ENCODE results near the gene PPP3R1.
A peak's percentile ranks its signal among the peaks of the same experiment; 100 is the strongest.

Gene PPP3R1

DNA sequence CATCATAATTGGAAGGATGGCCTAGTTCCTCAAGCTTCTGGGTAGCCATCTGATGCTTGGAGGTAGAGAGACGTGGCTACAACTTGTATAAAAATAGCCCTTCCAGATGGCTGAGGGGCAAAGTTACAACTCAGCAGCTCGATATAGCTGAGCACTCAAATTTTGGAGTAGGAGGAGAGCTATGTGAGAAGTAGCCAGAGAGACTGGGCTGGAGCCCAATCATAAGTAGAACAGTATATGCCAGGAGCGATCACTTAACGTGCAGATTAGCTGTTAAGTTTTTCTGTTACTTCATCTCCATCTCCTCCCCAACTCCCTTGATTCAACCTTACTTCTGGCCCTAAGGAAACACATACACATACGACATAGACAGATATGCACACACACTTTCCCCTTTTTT is 38.6 kb upstream of the PPP3R1 start:
- WGBS = 69% methylated on average over 4 of the region's 5 CpGs
- no peak overlapping the region for H2AK5ac ChIP-seq (ENCODE audit: low read length, severe bottlenecking)
- H2BK120ac ChIP-seq (ENCODE audit: low read depth, low read length) = no peak overlapping the region
- no peak overlapping the region for H3K23ac ChIP-seq (ENCODE audit: low read length in 2 of 2)
- H2AFZ ChIP-seq (ENCODE audit: low read depth, low read length) = no peak overlapping the region
- H3K79me1 ChIP-seq (replicated peaks; ENCODE audit: low read length, poor library complexity, severe bottlenecking) = no peaks in the 10 kb centered on the region
- H3K4me1 ChIP-seq (ENCODE audit: control insufficient read depth, insufficient read depth, low read depth, low read length) = no peaks in the 10 kb centered on the region
- no peak overlapping the region for H2BK12ac ChIP-seq (ENCODE audit: low read length in 2 of 2)
- H3K4me2 ChIP-seq (ENCODE audit: low read length, poor library complexity, severe bottlenecking) = no peak overlapping the region
- no peaks in the 10 kb centered on the region for H3K9me3 ChIP-seq (ENCODE audit: control insufficient read depth, low read length)
- H2BK15ac ChIP-seq (ENCODE audit: low read depth, poor library complexity, severe bottlenecking) = no peak overlapping the region
- H3K4me3 ChIP-seq (ENCODE audit: insufficient read depth in 1 of 2, low read depth in 1 of 2, low read length in 2 of 2) = no peak overlapping the region
- no peak overlapping the region for H3K27ac ChIP-seq (ENCODE audit: low read length, poor library complexity, severe bottlenecking)
- H3K4ac ChIP-seq (ENCODE audit: low read depth in 1 of 2, low read length in 2 of 2) = no peak overlapping the region
- no peak for DNase-seq
- H3K9ac ChIP-seq (ENCODE audit: low read length) = no peak overlapping the region
- no peak overlapping the region for H4K8ac ChIP-seq (ENCODE audit: low read length)
- no peak overlapping the region for H4K91ac ChIP-seq (ENCODE audit: low read length)
- no peaks in the 10 kb centered on the region for H3K27me3 ChIP-seq (ENCODE audit: control insufficient read depth in 1 of 2, insufficient read depth in 1 of 2, low read length in 2 of 2)
- H2BK5ac ChIP-seq (ENCODE audit: low read depth, low read length, poor library complexity, severe bottlenecking) = no peak overlapping the region
- no peak overlapping the region for H3K14ac ChIP-seq (ENCODE audit: low read length in 2 of 2)
- H3K18ac ChIP-seq (ENCODE audit: low read depth in 1 of 2, low read length in 2 of 2) = no peak overlapping the region
- H3K36me3 ChIP-seq (ENCODE audit: control insufficient read depth in 1 of 2, insufficient read depth in 2 of 2, low read depth in 1 of 2, low read length in 2 of 2) = peaks cover 0 to 10% of the 10 kb centered on the region in 2 experiments

DNA sequence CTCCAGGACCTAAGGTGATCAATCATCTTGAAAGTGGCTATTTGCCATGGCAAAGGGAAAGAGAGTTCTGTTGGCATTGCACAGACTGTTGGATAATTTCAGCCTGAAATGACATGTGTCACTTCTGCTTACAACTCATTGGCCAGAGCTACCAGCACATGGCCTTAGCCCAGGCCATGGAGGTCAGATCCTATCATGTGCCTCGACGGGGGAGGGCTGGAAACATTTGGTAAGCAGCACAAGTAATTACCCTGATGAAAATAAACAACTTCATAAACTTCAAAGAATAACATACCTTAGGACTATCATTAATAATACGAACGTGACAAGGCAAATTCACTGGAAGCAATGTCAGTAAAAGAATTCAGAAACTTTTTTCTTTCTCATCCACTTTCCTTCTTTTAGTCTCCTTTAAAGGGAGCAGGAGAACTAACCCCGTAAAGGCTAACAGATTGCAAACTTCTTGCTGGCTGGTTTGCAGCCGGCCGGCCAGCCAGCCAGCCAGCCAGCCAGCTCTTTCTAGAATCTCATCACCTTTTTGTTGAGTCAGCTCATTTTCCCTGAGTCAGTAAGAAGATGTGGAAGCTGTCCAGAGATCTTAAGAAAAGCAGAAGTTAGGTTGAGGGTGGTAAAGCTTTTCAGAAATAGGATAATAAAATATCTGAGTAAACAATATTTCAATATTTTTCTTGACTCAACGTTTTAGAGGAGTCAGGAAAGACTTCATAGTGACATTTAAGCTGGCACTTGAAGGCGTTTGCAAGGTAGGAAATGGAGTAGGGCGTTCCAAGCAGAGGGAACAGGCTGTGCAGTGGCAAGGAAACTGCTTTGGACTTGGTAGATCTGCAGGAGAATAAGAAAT is 35.5 kb upstream of the PPP3R1 start:
- no peak overlapping the region for H3K4ac ChIP-seq (ENCODE audit: low read depth in 1 of 2, low read length in 2 of 2)
- H2BK15ac ChIP-seq (ENCODE audit: low read depth, poor library complexity, severe bottlenecking) = no peak overlapping the region
- H3K9me3 ChIP-seq (ENCODE audit: control insufficient read depth, low read length) = no peaks in the 10 kb centered on the region
- H4K91ac ChIP-seq (ENCODE audit: low read length) = no peak overlapping the region
- H2AK5ac ChIP-seq (ENCODE audit: low read length, severe bottlenecking) = no peak overlapping the region
- peak overlapping the region in 1 of 2 experiments; percentile 40 for H3K4me3 ChIP-seq (ENCODE audit: insufficient read depth in 1 of 2, low read depth in 1 of 2, low read length in 2 of 2)
- H3K27me3 ChIP-seq (ENCODE audit: control insufficient read depth in 1 of 2, insufficient read depth in 1 of 2, low read length in 2 of 2) = no peaks in the 10 kb centered on the region
- H3K79me1 ChIP-seq (replicated peaks; ENCODE audit: low read length, poor library complexity, severe bottlenecking) = no peaks in the 10 kb centered on the region
- H2BK120ac ChIP-seq (ENCODE audit: low read depth, low read length) = no peak overlapping the region
- H3K23ac ChIP-seq (ENCODE audit: low read length in 2 of 2) = no peak overlapping the region
- no peak overlapping the region for H3K18ac ChIP-seq (ENCODE audit: low read depth in 1 of 2, low read length in 2 of 2)
- peak; percentile 45 for DNase-seq
- no peak overlapping the region for H2AFZ ChIP-seq (ENCODE audit: low read depth, low read length)
- peak overlapping the region; percentile 44 for H3K9ac ChIP-seq (ENCODE audit: low read length)
- no peaks in the 10 kb centered on the region for H3K4me1 ChIP-seq (ENCODE audit: control insufficient read depth, insufficient read depth, low read depth, low read length)
- no peak overlapping the region for H3K4me2 ChIP-seq (ENCODE audit: low read length, poor library complexity, severe bottlenecking)
- H4K8ac ChIP-seq (ENCODE audit: low read length) = no peak overlapping the region
- 49% methylated on average over 10 of the region's 10 CpGs for WGBS
- H2BK5ac ChIP-seq (ENCODE audit: low read depth, low read length, poor library complexity, severe bottlenecking) = no peak overlapping the region
- no peak overlapping the region for H3K14ac ChIP-seq (ENCODE audit: low read length in 2 of 2)
- H2BK12ac ChIP-seq (ENCODE audit: low read length in 2 of 2) = no peak overlapping the region
- H3K36me3 ChIP-seq (ENCODE audit: control insufficient read depth in 1 of 2, insufficient read depth in 2 of 2, low read depth in 1 of 2, low read length in 2 of 2) = no peaks in the 10 kb centered on the region
- no peak overlapping the region for H3K27ac ChIP-seq (ENCODE audit: low read length, poor library complexity, severe bottlenecking)

- no peak overlapping the region for H3K4me2 ChIP-seq (ENCODE audit: low read length, poor library complexity, severe bottlenecking)
- H3K18ac ChIP-seq (ENCODE audit: low read depth in 1 of 2, low read length in 2 of 2) = no peak overlapping the region
- no peak overlapping the region for H3K23ac ChIP-seq (ENCODE audit: low read length in 2 of 2)
- H2BK5ac ChIP-seq (ENCODE audit: low read depth, low read length, poor library complexity, severe bottlenecking) = no peak overlapping the region
- no peak for DNase-seq
- no peak overlapping the region for H3K4me3 ChIP-seq (ENCODE audit: insufficient read depth in 1 of 2, low read depth in 1 of 2, low read length in 2 of 2)
- H2BK12ac ChIP-seq (ENCODE audit: low read length in 2 of 2) = no peak overlapping the region
- no peaks in the 10 kb centered on the region for H3K4me1 ChIP-seq (ENCODE audit: control insufficient read depth, insufficient read depth, low read depth, low read length)
- WGBS = 69% methylated on average over 3 of the region's 3 CpGs
- H3K27ac ChIP-seq (ENCODE audit: low read length, poor library complexity, severe bottlenecking) = no peak overlapping the region
- H3K27me3 ChIP-seq (ENCODE audit: control insufficient read depth in 1 of 2, insufficient read depth in 1 of 2, low read length in 2 of 2) = no peaks in the 10 kb centered on the region
- H3K79me1 ChIP-seq (replicated peaks; ENCODE audit: low read length, poor library complexity, severe bottlenecking) = no peaks in the 10 kb centered on the region
- no peak overlapping the region for H2BK120ac ChIP-seq (ENCODE audit: low read depth, low read length)
- H3K9me3 ChIP-seq (ENCODE audit: control insufficient read depth, low read length) = no peaks in the 10 kb centered on the region
- no peak overlapping the region for H3K14ac ChIP-seq (ENCODE audit: low read length in 2 of 2)
- no peak overlapping the region for H2AK5ac ChIP-seq (ENCODE audit: low read length, severe bottlenecking)
- H3K36me3 ChIP-seq (ENCODE audit: control insufficient read depth in 1 of 2, insufficient read depth in 2 of 2, low read depth in 1 of 2, low read length in 2 of 2) = no peaks in the 10 kb centered on the region
- H2AFZ ChIP-seq (ENCODE audit: low read depth, low read length) = no peak overlapping the region
- H3K4ac ChIP-seq (ENCODE audit: low read depth in 1 of 2, low read length in 2 of 2) = no peak overlapping the region
- H4K91ac ChIP-seq (ENCODE audit: low read length) = no peak overlapping the region
- H3K9ac ChIP-seq (ENCODE audit: low read length) = no peak overlapping the region
- H4K8ac ChIP-seq (ENCODE audit: low read length) = no peak overlapping the region
- H2BK15ac ChIP-seq (ENCODE audit: low read depth, poor library complexity, severe bottlenecking) = no peak overlapping the region
Observed at GRCh38 chr2:68284896-68285295, 32.6 kb upstream of the PPP3R1 start.

GRCh38 chr2:68283419-68283812 is 31.1 kb upstream of the PPP3R1 start:
- H2BK120ac ChIP-seq (ENCODE audit: low read depth, low read length) = no peak overlapping the region
- no peak overlapping the region for H2BK15ac ChIP-seq (ENCODE audit: low read depth, poor library complexity, severe bottlenecking)
- no peak overlapping the region for H3K4me2 ChIP-seq (ENCODE audit: low read length, poor library complexity, severe bottlenecking)
- H3K36me3 ChIP-seq (ENCODE audit: control insufficient read depth in 1 of 2, insufficient read depth in 2 of 2, low read depth in 1 of 2, low read length in 2 of 2) = no peaks in the 10 kb centered on the region
- no peaks in the 10 kb centered on the region for H3K27me3 ChIP-seq (ENCODE audit: control insufficient read depth in 1 of 2, insufficient read depth in 1 of 2, low read length in 2 of 2)
- no peak for DNase-seq
- H2BK12ac ChIP-seq (ENCODE audit: low read length in 2 of 2) = no peak overlapping the region
- H3K4me1 ChIP-seq (ENCODE audit: control insufficient read depth, insufficient read depth, low read depth, low read length) = no peaks in the 10 kb centered on the region
- no peak overlapping the region for H2AFZ ChIP-seq (ENCODE audit: low read depth, low read length)
- H3K4me3 ChIP-seq (ENCODE audit: insufficient read depth in 1 of 2, low read depth in 1 of 2, low read length in 2 of 2) = no peak overlapping the region
- no peak overlapping the region for H3K23ac ChIP-seq (ENCODE audit: low read length in 2 of 2)
- H3K4ac ChIP-seq (ENCODE audit: low read depth in 1 of 2, low read length in 2 of 2) = no peak overlapping the region
- H2AK5ac ChIP-seq (ENCODE audit: low read length, severe bottlenecking) = no peak overlapping the region
- H4K91ac ChIP-seq (ENCODE audit: low read length) = no peak overlapping the region
- no peak overlapping the region for H3K18ac ChIP-seq (ENCODE audit: low read depth in 1 of 2, low read length in 2 of 2)
- no peaks in the 10 kb centered on the region for H3K79me1 ChIP-seq (replicated peaks; ENCODE audit: low read length, poor library complexity, severe bottlenecking)
- 93% methylated on average over 1 of the region's 1 CpG for WGBS
- H3K9ac ChIP-seq (ENCODE audit: low read length) = peak overlapping the region; percentile 35
- no peak overlapping the region for H4K8ac ChIP-seq (ENCODE audit: low read length)
- no peak overlapping the region for H3K14ac ChIP-seq (ENCODE audit: low read length in 2 of 2)
- no peaks in the 10 kb centered on the region for H3K9me3 ChIP-seq (ENCODE audit: control insufficient read depth, low read length)
- no peak overlapping the region for H3K27ac ChIP-seq (ENCODE audit: low read length, poor library complexity, severe bottlenecking)
- no peak overlapping the region for H2BK5ac ChIP-seq (ENCODE audit: low read depth, low read length, poor library complexity, severe bottlenecking)
